Aorta (tissue), 5 donors: ENCODE measurements around the gene ERBB4. TPM values are rescaled to one million over a fixed set of nuclear protein-coding genes. Genes with fewer than 3 reads are reported as not detected.

Experiments
- ATAC-seq: fragments of 200-7000 bp; cut with Tn5 transposase; one replicate; pipeline ENCODE4 v1.9.1; 2022; ENCODE audit warnings: moderate library complexity; ENCODE audit not compliant: low FRiP score
- DNase-seq, 2 donors: peaks; one replicate each; pipeline ENCODE4 v3.0.0-alpha.2; 2020
- H3K27ac ChIP-seq, 2 donors: one replicate each; pipeline ENCODE4 v1.5.1; 2013; ENCODE audit warnings: low read length in 2 of 2, mild to moderate bottlenecking in 2 of 2, moderate library complexity in 2 of 2, control low read depth in 1 of 2, inconsistent platforms in 1 of 2, low read depth in 1 of 2
- H3K27me3 ChIP-seq, 2 donors: one replicate each; pipeline ENCODE4 v1.6.1; 2013; ENCODE audit warnings: control low read depth in 1 of 2, low read length in 1 of 2, mild to moderate bottlenecking in 1 of 2, moderate library complexity in 1 of 2; ENCODE audit not compliant: insufficient read depth in 2 of 2, control insufficient read depth in 1 of 2
- H3K36me3 ChIP-seq, 2 donors: one replicate each; pipeline ENCODE4 v1.6.1; 2013; ENCODE audit warnings: control low read depth in 1 of 2, low read length in 1 of 2, mild to moderate bottlenecking in 1 of 2; ENCODE audit not compliant: insufficient read depth in 2 of 2, control insufficient read depth in 1 of 2
- H3K4me1 ChIP-seq, 2 donors: one replicate each; pipeline ENCODE4 v1.6.1; 2013; ENCODE audit warnings: low read length in 2 of 2, control low read depth in 1 of 2, mild to moderate bottlenecking in 1 of 2, moderate library complexity in 1 of 2; ENCODE audit not compliant: insufficient read depth in 2 of 2, control insufficient read depth in 1 of 2
- H3K4me3 ChIP-seq, 2 donors: one replicate each; pipeline ENCODE4 v1.5.1; 2013; ENCODE audit warnings: low read length in 2 of 2, control low read depth in 1 of 2, mild to moderate bottlenecking in 1 of 2
- H3K9me3 ChIP-seq: one replicate; pipeline ENCODE4 v1.6.1; 2013; ENCODE audit warnings: mild to moderate bottlenecking, low read length; ENCODE audit not compliant: control insufficient read depth
- WGBS, 2 donors: extraction: QIAGEN DNeasy Blood & Tissue Kit; methylation state at CpG; one replicate each; pipeline ENCODE4 v1.1.7; 2013; 5-methylcytosine and 5-hydroxymethylcytosine counted together
- intact Hi-C, 2 donors: fragments of 100-400 bp; cut with DNase I; formaldehyde crosslinking; loops; one replicate each; pipeline versions ENCODE4 v1.14.2 to v1.15.0; 2022
- polyA plus RNA-seq, 2 donors: library from polyadenylated mRNA; stranded (reverse); fragments of 200-250 nt; gene quantifications; one replicate each; pipeline ENCODE4 v1.2.3, GENCODE V29; 2013
- total RNA-seq, 2 donors: library from RNA; stranded (reverse); fragmentation: NEBNext Ultra II Directional; extraction: Animal tissue kit (Norgen Biotek cat#: 25700); gene quantifications; one replicate each; pipeline ENCODE4 v1.2.1, GENCODE V29; 2021
- donor health status: healthy with polysubstance abuse.
- donor health status: Bipolar disorder and iron deficiency.
- donor health status: DM: no; HTN: no; CAD: no.
- donor health status: DM: no; HTN: no; CAD: no.
- donor health status: DM: yes; HTN: yes; CAD: no.

The ERBB4 gene
- total and polyA plus RNA-seq, 4 donors: 1.3 to 42.0 (median 15.0) TPM

GRCh38 chr2:211986313-211986712 lies 552.3 kb downstream of the ERBB4 start:
- no peak for DNase-seq
- intact Hi-C loops: no loop called here
- ATAC-seq: no peak
- H3K27me3 ChIP-seq: no peaks in the 10 kb centered on the region
- peaks cover 0 to 2% of the 10 kb centered on the region in 2 donors for H3K4me1 ChIP-seq
- H3K27ac ChIP-seq: no peak overlapping the region
- no peak overlapping the region for H3K4me3 ChIP-seq
- no peaks in the 10 kb centered on the region for H3K36me3 ChIP-seq
- no peaks in the 10 kb centered on the region for H3K9me3 ChIP-seq
- 80 to 83% methylated on average over 2 of the region's 2 CpGs for WGBS, 2 donors

GRCh38 chr2:211985393-211985792 lies 553.2 kb downstream of the ERBB4 start:
- Histone ChIP-seq H3K36me3 (no peaks in the 10 kb centered on the region), H3K4me1 (peaks cover 0 to 2% of the 10 kb centered on the region in 2 donors), H3K27me3 (no peaks in the 10 kb centered on the region), H3K27ac (no peak overlapping the region), H3K4me3 (no peak overlapping the region), H3K9me3 (no peaks in the 10 kb centered on the region)
- DNase-seq (no peak), ATAC-seq (no peak)
- WGBS, 2 donors: 97 to 98% methylated on average over 1 of the region's 1 CpG
- intact Hi-C loops: no loop called here

- 57 to 59% methylated on average over 2 of the region's 2 CpGs for WGBS, 2 donors
- Histone ChIP-seq H3K4me3 (no peak overlapping the region), H3K9me3 (no peaks in the 10 kb centered on the region), H3K27ac (no peak overlapping the region), H3K27me3 (no peaks in the 10 kb centered on the region), H3K4me1 (peaks cover 0 to 2% of the 10 kb centered on the region in 2 donors), H3K36me3 (no peaks in the 10 kb centered on the region)
- intact Hi-C loops: no loop called here
- ATAC-seq (no peak), DNase-seq (no peak)
Observed at GRCh38 chr2:211982162-211982561, 556.4 kb downstream of the ERBB4 start.

- Histone ChIP-seq H3K36me3 (no peaks in the 10 kb centered on the region), H3K27me3 (no peaks in the 10 kb centered on the region), H3K4me1 (peaks cover 0 to 2% of the 10 kb centered on the region in 2 donors), H3K9me3 (no peaks in the 10 kb centered on the region), H3K27ac (no peak overlapping the region), H3K4me3 (no peak overlapping the region)
- ATAC-seq (no peak), DNase-seq (no peak)
- intact Hi-C loops: no loop called here
- WGBS, 2 donors: 20 to 32% methylated on average over 1 of the region's 1 CpG
Observed at GRCh38 chr2:211981451-211981850, 557.2 kb downstream of the ERBB4 start.

GRCh38 chr2:211976076-211976475 lies 562.5 kb downstream of the ERBB4 start:
- 96 to 97% methylated on average over 1 of the region's 1 CpG for WGBS, 2 donors
- H3K36me3 ChIP-seq: no peaks in the 10 kb centered on the region
- intact Hi-C loops: loop anchor here in 1 of 2 donors (10.0 kb wide), 1 partner anchor 49 kb away; no protein-coding TSS in a partner anchor
- no peak overlapping the region for H3K27ac ChIP-seq
- no peaks in the 10 kb centered on the region for H3K27me3 ChIP-seq
- ATAC-seq (no peak), DNase-seq (no peak)
- no peaks in the 10 kb centered on the region for H3K4me1 ChIP-seq
- no peaks in the 10 kb centered on the region for H3K9me3 ChIP-seq
- no peak overlapping the region for H3K4me3 ChIP-seq

GRCh38 chr2:211967234-211967633 lies 571.4 kb downstream of the ERBB4 start:
- WGBS, 2 donors: 94 to 97% methylated on average over 1 of the region's 1 CpG
- intact Hi-C loops: no loop called here
- Histone ChIP-seq H3K4me1 (no peaks in the 10 kb centered on the region), H3K27me3 (no peaks in the 10 kb centered on the region), H3K36me3 (no peaks in the 10 kb centered on the region), H3K27ac (no peak overlapping the region), H3K9me3 (no peaks in the 10 kb centered on the region), H3K4me3 (no peak overlapping the region)
- DNase-seq: no peak
- no peak for ATAC-seq

- 92 to 95% methylated on average over 1 of the region's 1 CpG for WGBS, 2 donors
Observed at GRCh38 chr2:211963969-211964368, 574.6 kb downstream of the ERBB4 start.

GRCh38 chr2:211957799-211958198 lies 580.8 kb downstream of the ERBB4 start:
- no peaks in the 10 kb centered on the region for H3K9me3 ChIP-seq
- no peak overlapping the region for H3K27ac ChIP-seq
- H3K4me1 ChIP-seq: no peaks in the 10 kb centered on the region
- H3K36me3 ChIP-seq: no peaks in the 10 kb centered on the region
- 31 to 47% methylated on average over 1 of the region's 1 CpG for WGBS, 2 donors
- intact Hi-C loops: no loop called here
- no peak for ATAC-seq
- H3K4me3 ChIP-seq: no peak overlapping the region
- no peaks in the 10 kb centered on the region for H3K27me3 ChIP-seq
- DNase-seq: no peak

More at GRCh38 chr2:211963969-211964368, 574.6 kb downstream of the ERBB4 start:
- DNase-seq: no peak
- Histone ChIP-seq H3K27me3 (no peaks in the 10 kb centered on the region), H3K4me1 (no peaks in the 10 kb centered on the region), H3K27ac (no peak overlapping the region), H3K9me3 (no peaks in the 10 kb centered on the region), H3K36me3 (no peaks in the 10 kb centered on the region), H3K4me3 (no peak overlapping the region)
- intact Hi-C loops: no loop called here
- no peak for ATAC-seq

GRCh38 chr2:211955648-211956047 lies 583.0 kb downstream of the ERBB4 start:
- no peak for ATAC-seq
- no peak overlapping the region for H3K4me3 ChIP-seq
- H3K27ac ChIP-seq: no peak overlapping the region
- no peaks in the 10 kb centered on the region for H3K36me3 ChIP-seq
- 91 to 97% methylated on average over 1 of the region's 1 CpG for WGBS, 2 donors
- no peaks in the 10 kb centered on the region for H3K27me3 ChIP-seq
- no peaks in the 10 kb centered on the region for H3K9me3 ChIP-seq
- DNase-seq: no peak
- intact Hi-C loops: no loop called here
- H3K4me1 ChIP-seq: no peaks in the 10 kb centered on the region
